K562 (cell line): ENCODE data around the gene TYW3.

Source experiments
- BRF1 ChIP-seq: IDR thresholded peaks from 3 replicates; pipeline ENCODE4 v1.6.1; 2011; ENCODE audit warnings: borderline replicate concordance, mild to moderate bottlenecking; ENCODE audit not compliant: insufficient read length; ENCODE audit errors: extremely low read depth
- EZH2 ChIP-seq: IDR thresholded peaks from 2 replicates; pipeline ENCODE4 v1.6.1; 2012; ENCODE audit warnings: low read depth, mild to moderate bottlenecking, inconsistent platforms, low read length, borderline replicate concordance
- SPI1 ChIP-seq: IDR thresholded peaks from 2 replicates; pipeline ENCODE4 v1.6.1; 2011; ENCODE audit warnings: low read depth, low read length, control low read depth, borderline replicate concordance
- TF ChIP-seq, protein P1 (sequence below), 2 experiments: fragments of 450-650 bp; formaldehyde crosslinking in 1 of 2; IDR thresholded peaks; 2 replicates each; pipeline versions ENCODE4 v1.4.0 to v1.6.1; 2014 to 2020; ENCODE audit warnings: mild to moderate bottlenecking in 2 of 2, borderline replicate concordance in 1 of 2, low read depth in 1 of 2
- TF ChIP-seq, protein P2 (sequence below), 3 experiments: IDR thresholded peaks in 2 of 3; conservative IDR thresholded peaks in 1 of 3; 2 replicates each; pipeline ENCODE4 v1.5.1; 2011 to 2012; ENCODE audit warnings: low read length in 3 of 3, mild to moderate bottlenecking in 3 of 3, control low read depth in 2 of 3, improper control_type of control experiment in 1 of 3, inconsistent platforms in 1 of 3, low read depth in 1 of 3, mixed read lengths in 1 of 3, moderate library complexity in 1 of 3; ENCODE audit not compliant: insufficient read depth in 2 of 3

DNA sequence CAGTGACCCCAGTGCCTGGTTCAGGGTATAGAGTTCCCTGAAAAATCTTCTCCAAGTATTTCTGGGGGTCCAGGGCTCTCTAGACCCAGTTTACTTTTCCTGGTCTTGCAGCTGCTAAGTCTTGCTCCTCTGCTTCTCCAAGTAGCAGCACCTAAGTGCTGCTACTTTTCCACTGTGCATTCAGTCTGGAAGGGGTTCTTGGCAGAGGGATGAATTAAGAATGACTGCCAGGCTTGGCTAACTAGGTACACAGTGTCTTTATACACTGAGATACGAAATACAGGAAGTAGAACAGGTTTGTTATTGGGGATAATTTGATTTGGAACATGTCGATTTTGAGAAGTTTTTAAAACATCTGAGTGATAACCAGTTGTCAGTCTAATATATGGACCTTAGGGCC, 35.1 kb upstream of the TYW3 start:
- TF ChIP-seq, protein P1, sequence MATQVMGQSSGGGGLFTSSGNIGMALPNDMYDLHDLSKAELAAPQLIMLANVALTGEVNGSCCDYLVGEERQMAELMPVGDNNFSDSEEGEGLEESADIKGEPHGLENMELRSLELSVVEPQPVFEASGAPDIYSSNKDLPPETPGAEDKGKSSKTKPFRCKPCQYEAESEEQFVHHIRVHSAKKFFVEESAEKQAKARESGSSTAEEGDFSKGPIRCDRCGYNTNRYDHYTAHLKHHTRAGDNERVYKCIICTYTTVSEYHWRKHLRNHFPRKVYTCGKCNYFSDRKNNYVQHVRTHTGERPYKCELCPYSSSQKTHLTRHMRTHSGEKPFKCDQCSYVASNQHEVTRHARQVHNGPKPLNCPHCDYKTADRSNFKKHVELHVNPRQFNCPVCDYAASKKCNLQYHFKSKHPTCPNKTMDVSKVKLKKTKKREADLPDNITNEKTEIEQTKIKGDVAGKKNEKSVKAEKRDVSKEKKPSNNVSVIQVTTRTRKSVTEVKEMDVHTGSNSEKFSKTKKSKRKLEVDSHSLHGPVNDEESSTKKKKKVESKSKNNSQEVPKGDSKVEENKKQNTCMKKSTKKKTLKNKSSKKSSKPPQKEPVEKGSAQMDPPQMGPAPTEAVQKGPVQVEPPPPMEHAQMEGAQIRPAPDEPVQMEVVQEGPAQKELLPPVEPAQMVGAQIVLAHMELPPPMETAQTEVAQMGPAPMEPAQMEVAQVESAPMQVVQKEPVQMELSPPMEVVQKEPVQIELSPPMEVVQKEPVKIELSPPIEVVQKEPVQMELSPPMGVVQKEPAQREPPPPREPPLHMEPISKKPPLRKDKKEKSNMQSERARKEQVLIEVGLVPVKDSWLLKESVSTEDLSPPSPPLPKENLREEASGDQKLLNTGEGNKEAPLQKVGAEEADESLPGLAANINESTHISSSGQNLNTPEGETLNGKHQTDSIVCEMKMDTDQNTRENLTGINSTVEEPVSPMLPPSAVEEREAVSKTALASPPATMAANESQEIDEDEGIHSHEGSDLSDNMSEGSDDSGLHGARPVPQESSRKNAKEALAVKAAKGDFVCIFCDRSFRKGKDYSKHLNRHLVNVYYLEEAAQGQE (IDR thresholded peaks at IDR 0.05; ENCODE audit: borderline replicate concordance) = no peak
- TF ChIP-seq, protein P1 (CRISPR knock-in tag; IDR thresholded peaks at IDR 0.05; ENCODE audit: low read depth) = no peak
- TF ChIP-seq EZH2 = no peak
- TF ChIP-seq, protein P2, sequence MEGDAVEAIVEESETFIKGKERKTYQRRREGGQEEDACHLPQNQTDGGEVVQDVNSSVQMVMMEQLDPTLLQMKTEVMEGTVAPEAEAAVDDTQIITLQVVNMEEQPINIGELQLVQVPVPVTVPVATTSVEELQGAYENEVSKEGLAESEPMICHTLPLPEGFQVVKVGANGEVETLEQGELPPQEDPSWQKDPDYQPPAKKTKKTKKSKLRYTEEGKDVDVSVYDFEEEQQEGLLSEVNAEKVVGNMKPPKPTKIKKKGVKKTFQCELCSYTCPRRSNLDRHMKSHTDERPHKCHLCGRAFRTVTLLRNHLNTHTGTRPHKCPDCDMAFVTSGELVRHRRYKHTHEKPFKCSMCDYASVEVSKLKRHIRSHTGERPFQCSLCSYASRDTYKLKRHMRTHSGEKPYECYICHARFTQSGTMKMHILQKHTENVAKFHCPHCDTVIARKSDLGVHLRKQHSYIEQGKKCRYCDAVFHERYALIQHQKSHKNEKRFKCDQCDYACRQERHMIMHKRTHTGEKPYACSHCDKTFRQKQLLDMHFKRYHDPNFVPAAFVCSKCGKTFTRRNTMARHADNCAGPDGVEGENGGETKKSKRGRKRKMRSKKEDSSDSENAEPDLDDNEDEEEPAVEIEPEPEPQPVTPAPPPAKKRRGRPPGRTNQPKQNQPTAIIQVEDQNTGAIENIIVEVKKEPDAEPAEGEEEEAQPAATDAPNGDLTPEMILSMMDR (IDR thresholded peaks at IDR 0.05 in 2 of 3, conservative IDR thresholded peaks at IDR 0.05 in 1 of 3; ENCODE audit: insufficient read depth in 2 of 3, low read depth in 1 of 3, low read length in 3 of 3) = no peak
- TF ChIP-seq SPI1 = no peak
- no peak for TF ChIP-seq BRF1
